ENCODE data around the gene HOXC6. TPM values are rescaled to one million over a fixed set of nuclear protein-coding genes. Genes with fewer than 3 reads are reported as not detected.

HOXC6 gene
- total RNA-seq, 1 donor from 2014 or later = 1.4 TPM

- ATAC-seq (no peak), DNase-seq (no peak)
- no peaks in the 10 kb centered on the region for H3K9me3 ChIP-seq
- H3K27ac ChIP-seq = no peak overlapping the region
- peaks cover 7% of the 10 kb centered on the region for H3K4me1 ChIP-seq
- intact Hi-C loops (cut with DNase I) = no loop called here
- H3K36me3 ChIP-seq = no peaks in the 10 kb centered on the region
- H3K27me3 ChIP-seq = peaks cover 99% of the 10 kb centered on the region
- TF ChIP-seq CTCF (IDR thresholded peaks at IDR 0.05) = no peak
- H3K4me3 ChIP-seq = no peak overlapping the region
These were observed 46.3 kb upstream of the HOXC6 start for GRCh38 chr12:53981634-53982565.

GRCh38 chr12:53982648-53983567 is 45.3 kb upstream of the HOXC6 start:
- Histone ChIP-seq H3K27me3 (peaks cover 99% of the 10 kb centered on the region), H3K4me1 (peaks cover 7% of the 10 kb centered on the region), H3K27ac (no peak overlapping the region), H3K9me3 (no peaks in the 10 kb centered on the region), H3K36me3 (no peaks in the 10 kb centered on the region), H3K4me3 (no peak overlapping the region)
- TF ChIP-seq CTCF (IDR thresholded peaks at IDR 0.05) = no peak
- DNase-seq = no peak
- intact Hi-C loops (cut with DNase I) = no loop called here
- no peak for ATAC-seq

GRCh38 chr12:53983568-53983949 is 44.7 kb upstream of the HOXC6 start:
- H3K4me3 ChIP-seq = no peak overlapping the region
- TF ChIP-seq CTCF (IDR thresholded peaks at IDR 0.05) = no peak
- peaks cover 7% of the 10 kb centered on the region for H3K4me1 ChIP-seq
- intact Hi-C loops (cut with DNase I) = no loop called here
- no peaks in the 10 kb centered on the region for H3K9me3 ChIP-seq
- ATAC-seq (no peak), DNase-seq (no peak)
- H3K27ac ChIP-seq = no peak overlapping the region
- no peaks in the 10 kb centered on the region for H3K36me3 ChIP-seq
- peaks cover 99% of the 10 kb centered on the region for H3K27me3 ChIP-seq

GRCh38 chr12:53983950-53984572 is 44.2 kb upstream of the HOXC6 start:
- peaks cover 99% of the 10 kb centered on the region for H3K27me3 ChIP-seq
- TF ChIP-seq CTCF (IDR thresholded peaks at IDR 0.05) = no peak
- ATAC-seq = no peak
- peaks cover 9% of the 10 kb centered on the region for H3K4me1 ChIP-seq
- H3K27ac ChIP-seq = no peak overlapping the region
- intact Hi-C loops (cut with DNase I) = no loop called here
- H3K36me3 ChIP-seq = no peaks in the 10 kb centered on the region
- no peaks in the 10 kb centered on the region for H3K9me3 ChIP-seq
- H3K4me3 ChIP-seq = no peak overlapping the region
- peak; percentile 52 for DNase-seq

- peak; percentile 31 for TF ChIP-seq CTCF (IDR thresholded peaks at IDR 0.05)
- Histone ChIP-seq H3K36me3 (no peaks in the 10 kb centered on the region), H3K9me3 (no peaks in the 10 kb centered on the region), H3K27me3 (peaks cover 100% of the 10 kb centered on the region), H3K4me3 (no peak within 1 kb of the TSS), H3K4me1 (peaks cover 15% of the 10 kb centered on the region), H3K27ac (no peak within 1 kb of the TSS)
- DNase-seq = peak; percentile 75
- peak; percentile 55 for ATAC-seq
- intact Hi-C loops (cut with DNase I) = no loop called here
These were observed 43.1 kb upstream of the HOXC6 start, which contains the start of gene HOXC10 for GRCh38 chr12:53984901-53985691. HOXC10 (plus strand) TSS chr12:53985146; CDS start chr12:53985260, 114 bp downstream.

Measured in upper lobe of right lung (tissue), 1 donor.